Suprapubic skin (tissue), 3 donors: ENCODE data around the gene ATXN7.

ENCODE experiments used
- POLR2A ChIP-seq, 2 donors: fragments of 450-650 bp; IDR thresholded peaks; one replicate each; pipeline ENCODE4 v1.6.1; 2017; ENCODE audit warnings: antibody characterized with exemption in 2 of 2, mild to moderate bottlenecking in 2 of 2, moderate library complexity in 2 of 2
- TF ChIP-seq, protein P1 (sequence below), 2 donors: fragments of 200-600 bp in 1 of 2; fragments of 450-650 bp in 1 of 2; sonication (generic) in 1 of 2; IDR thresholded peaks; one replicate each; pipeline ENCODE4 v1.5.1; 2016 to 2019; ENCODE audit warnings: antibody characterized with exemption in 2 of 2, mild to moderate bottlenecking in 1 of 2, moderate library complexity in 1 of 2

DNA sequence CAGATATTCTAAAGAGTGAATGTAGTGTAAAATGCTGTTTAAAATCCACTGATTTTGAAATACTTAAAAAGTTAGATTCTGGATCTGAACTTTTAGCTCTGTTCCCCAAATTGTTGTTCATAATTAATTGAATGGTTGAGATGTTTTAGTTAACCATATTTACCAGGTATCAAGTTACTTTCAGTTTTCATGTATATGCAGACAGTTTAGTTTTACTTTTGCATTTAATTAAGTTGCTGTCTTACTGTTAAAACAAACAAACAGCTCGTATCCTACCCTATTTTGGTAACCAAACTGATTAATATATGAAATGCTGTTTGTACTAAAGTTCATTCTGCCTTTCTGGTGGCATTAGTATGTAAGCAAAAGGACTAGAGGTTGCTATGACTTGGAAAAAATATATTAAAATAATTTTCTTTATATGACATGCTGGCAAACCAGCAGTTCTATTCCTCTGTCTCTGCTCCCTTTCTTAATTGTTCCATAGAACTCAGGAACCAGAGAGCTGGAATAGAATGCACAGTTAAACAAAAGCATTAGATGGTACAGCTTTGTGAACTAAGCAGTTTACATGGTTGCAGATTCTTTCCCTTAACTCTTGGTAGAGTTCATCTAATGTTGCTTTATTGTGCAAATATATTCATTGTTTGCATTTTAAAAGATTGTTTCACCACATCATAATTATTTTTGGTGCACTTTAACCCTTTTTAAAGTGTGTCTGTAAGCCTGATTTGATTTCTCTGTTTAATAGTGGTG is 88.0 kb downstream of the ATXN7 start:
- TF ChIP-seq, protein P1, sequence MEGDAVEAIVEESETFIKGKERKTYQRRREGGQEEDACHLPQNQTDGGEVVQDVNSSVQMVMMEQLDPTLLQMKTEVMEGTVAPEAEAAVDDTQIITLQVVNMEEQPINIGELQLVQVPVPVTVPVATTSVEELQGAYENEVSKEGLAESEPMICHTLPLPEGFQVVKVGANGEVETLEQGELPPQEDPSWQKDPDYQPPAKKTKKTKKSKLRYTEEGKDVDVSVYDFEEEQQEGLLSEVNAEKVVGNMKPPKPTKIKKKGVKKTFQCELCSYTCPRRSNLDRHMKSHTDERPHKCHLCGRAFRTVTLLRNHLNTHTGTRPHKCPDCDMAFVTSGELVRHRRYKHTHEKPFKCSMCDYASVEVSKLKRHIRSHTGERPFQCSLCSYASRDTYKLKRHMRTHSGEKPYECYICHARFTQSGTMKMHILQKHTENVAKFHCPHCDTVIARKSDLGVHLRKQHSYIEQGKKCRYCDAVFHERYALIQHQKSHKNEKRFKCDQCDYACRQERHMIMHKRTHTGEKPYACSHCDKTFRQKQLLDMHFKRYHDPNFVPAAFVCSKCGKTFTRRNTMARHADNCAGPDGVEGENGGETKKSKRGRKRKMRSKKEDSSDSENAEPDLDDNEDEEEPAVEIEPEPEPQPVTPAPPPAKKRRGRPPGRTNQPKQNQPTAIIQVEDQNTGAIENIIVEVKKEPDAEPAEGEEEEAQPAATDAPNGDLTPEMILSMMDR (IDR thresholded peaks at IDR 0.05), result no peak
- no peak for TF ChIP-seq POLR2A (IDR thresholded peaks at IDR 0.05)
